WTC11 (cell line): ENCODE data around the gene SPRR3. TPM values are rescaled to one million over a fixed set of nuclear protein-coding genes. Genes with fewer than 3 reads are reported as not detected.

Experiments used
- ATAC-seq: fragments of 200-7000 bp; cut with Tn5 transposase; 2 replicates; pipeline ENCODE4 v1.10.0; 2021; ENCODE audit warnings: mild to moderate bottlenecking, moderate library complexity
- CTCF ChIA-PET: fragments of 300-600 bp; sonication (Branson Sonifier 250); formaldehyde crosslinking; loops from one replicate; lab custom pipeline; 2021; ENCODE audit warnings: antibody characterized with exemption; lab: Charles Lee
- POLR2A ChIA-PET: fragments of 350-600 bp; sonication (Branson Sonifier 250); formaldehyde crosslinking; loops from one replicate; lab custom pipeline; 2021; ENCODE audit warnings: antibody characterized with exemption; lab: Charles Lee
- DNase-seq: peaks from one replicate; pipeline ENCODE4 v3.0.0; 2021; ENCODE audit warnings: low spot score
- H3K27ac Mint-ChIP-seq: 2 replicates; pipeline ENCODE4 v1.8.0; 2021; ENCODE audit warnings: mixed read lengths
- H3K27me3 Mint-ChIP-seq: 2 replicates; pipeline ENCODE4 v1.8.0; 2021; ENCODE audit warnings: low read depth, mild to moderate bottlenecking, moderate library complexity, mixed read lengths
- H3K36me3 Mint-ChIP-seq: 2 replicates; pipeline ENCODE4 v1.8.0; 2021; ENCODE audit warnings: mixed read lengths
- H3K4me1 Mint-ChIP-seq: 2 replicates; pipeline ENCODE4 v1.8.0; 2022; ENCODE audit warnings: mixed read lengths
- H3K4me3 Mint-ChIP-seq: 2 replicates; pipeline ENCODE4 v1.8.0; 2021; ENCODE audit warnings: mild to moderate bottlenecking, moderate library complexity, mixed read lengths
- H3K9me3 Mint-ChIP-seq: 2 replicates; pipeline ENCODE4 v1.8.0; 2021; ENCODE audit warnings: mixed read lengths
- ESRRA ChIP-seq: sonication (generic); formaldehyde crosslinking; IDR thresholded peaks from 2 replicates; pipeline ENCODE4 v1.8.1; 2022; ENCODE audit warnings: mild to moderate bottlenecking, missing genetic modification reagents, borderline replicate concordance
- FOXP1 ChIP-seq: sonication (generic); formaldehyde crosslinking; IDR thresholded peaks from 2 replicates; pipeline ENCODE4 v1.8.0; 2022; ENCODE audit warnings: missing genetic modification reagents, mild to moderate bottlenecking, moderate library complexity, borderline replicate concordance
- HMGA2 ChIP-seq: fragments of 250-450 bp; sonication (Bioruptor Pico); IDR thresholded peaks from 2 replicates; pipeline ENCODE4 v1.4.0; 2021; ENCODE audit warnings: mild to moderate bottlenecking, moderate library complexity
- IRF2 ChIP-seq: sonication (generic); formaldehyde crosslinking; IDR thresholded peaks from 2 replicates; pipeline ENCODE4 v1.8.0; 2022; ENCODE audit warnings: low read depth, missing genetic modification reagents, borderline replicate concordance
- NR2C2 ChIP-seq: sonication (generic); formaldehyde crosslinking; IDR thresholded peaks from 2 replicates; pipeline ENCODE4 v1.8.0; 2022; ENCODE audit warnings: mild to moderate bottlenecking, missing genetic modification reagents
- NR3C1 ChIP-seq: sonication (generic); formaldehyde crosslinking; conservative IDR thresholded peaks from 2 replicates; pipeline ENCODE4 v1.8.1; 2023; ENCODE audit warnings: low read depth, mild to moderate bottlenecking, missing genetic modification reagents
- TEAD4 ChIP-seq: sonication (generic); formaldehyde crosslinking; IDR thresholded peaks from 2 replicates; pipeline ENCODE4 v1.8.0; 2022; ENCODE audit warnings: mild to moderate bottlenecking, missing genetic modification reagents
- TP53 ChIP-seq: sonication (generic); formaldehyde crosslinking; IDR thresholded peaks from 2 replicates; pipeline ENCODE4 v1.8.1; 2023; ENCODE audit warnings: mild to moderate bottlenecking, missing genetic modification reagents
- ZNF138 ChIP-seq: sonication (generic); formaldehyde crosslinking; conservative IDR thresholded peaks from 2 replicates; pipeline ENCODE4 v1.8.1; 2022; ENCODE audit warnings: mild to moderate bottlenecking, moderate library complexity, missing genetic modification reagents
- ZNF396 ChIP-seq: fragments of 250-450 bp; sonication (Bioruptor Pico); IDR thresholded peaks from 2 replicates; pipeline ENCODE4 v1.8.0; 2021; ENCODE audit warnings: mild to moderate bottlenecking, moderate library complexity, borderline replicate concordance
- ZNF671 ChIP-seq: fragments of 250-450 bp; sonication (Bioruptor Pico); IDR thresholded peaks from 2 replicates; pipeline ENCODE4 v1.8.0; 2021; ENCODE audit warnings: mild to moderate bottlenecking
- total RNA-seq: library from RNA; stranded (reverse); gene quantifications from 3 replicates; pipeline ENCODE4 v1.2.3, GENCODE V29; 2021
- TF ChIP-seq, protein P1 (sequence below): sonication (generic); formaldehyde crosslinking; IDR thresholded peaks from 2 replicates; pipeline ENCODE4 v1.8.0; 2022; ENCODE audit warnings: mild to moderate bottlenecking, missing genetic modification reagents
- TF ChIP-seq, protein P2 (sequence below): sonication (generic); formaldehyde crosslinking; IDR thresholded peaks from 2 replicates; pipeline ENCODE4 v1.8.0; 2022; ENCODE audit warnings: mild to moderate bottlenecking, missing genetic modification reagents
- TF ChIP-seq, protein P3 (sequence below): fragments of 200-600 bp; IDR thresholded peaks from 2 replicates; pipeline ENCODE4 v1.8.0; 2022; ENCODE audit warnings: antibody characterized with exemption
- TF ChIP-seq, protein P4 (sequence below): sonication (generic); formaldehyde crosslinking; IDR thresholded peaks from 2 replicates; pipeline ENCODE4 v1.8.0; 2023; ENCODE audit warnings: missing genetic modification reagents, mild to moderate bottlenecking, borderline replicate concordance
- TF ChIP-seq, protein P5 (sequence below): fragments of 250-450 bp; sonication (Bioruptor Pico); IDR thresholded peaks from 2 replicates; pipeline ENCODE4 v1.9.0; 2021; ENCODE audit warnings: mild to moderate bottlenecking
- TF ChIP-seq, protein P6 (sequence below): sonication (generic); formaldehyde crosslinking; IDR thresholded peaks from 2 replicates; pipeline ENCODE4 v1.8.0; 2022; ENCODE audit warnings: mild to moderate bottlenecking, missing genetic modification reagents
- TF ChIP-seq, protein P7 (sequence below): sonication (generic); formaldehyde crosslinking; IDR thresholded peaks from 2 replicates; pipeline ENCODE4 v1.8.0; 2022; ENCODE audit warnings: mild to moderate bottlenecking, missing genetic modification reagents
- TF ChIP-seq, protein P8 (sequence below): sonication (generic); formaldehyde crosslinking; conservative IDR thresholded peaks from 2 replicates; pipeline ENCODE4 v1.8.1; 2022; ENCODE audit warnings: mild to moderate bottlenecking, missing genetic modification reagents
- TF ChIP-seq, protein P9 (sequence below): sonication (generic); formaldehyde crosslinking; IDR thresholded peaks from 2 replicates; pipeline ENCODE4 v1.8.1; 2023; ENCODE audit warnings: mild to moderate bottlenecking, missing genetic modification reagents
- TF ChIP-seq, protein P10 (sequence below): sonication (generic); formaldehyde crosslinking; IDR thresholded peaks from 2 replicates; pipeline ENCODE4 v1.8.1; 2023; ENCODE audit warnings: mild to moderate bottlenecking, missing genetic modification reagents, moderate library complexity

SPRR3 gene
- total RNA-seq, 1 experiment from 2014 or later, result not detected

DNA sequence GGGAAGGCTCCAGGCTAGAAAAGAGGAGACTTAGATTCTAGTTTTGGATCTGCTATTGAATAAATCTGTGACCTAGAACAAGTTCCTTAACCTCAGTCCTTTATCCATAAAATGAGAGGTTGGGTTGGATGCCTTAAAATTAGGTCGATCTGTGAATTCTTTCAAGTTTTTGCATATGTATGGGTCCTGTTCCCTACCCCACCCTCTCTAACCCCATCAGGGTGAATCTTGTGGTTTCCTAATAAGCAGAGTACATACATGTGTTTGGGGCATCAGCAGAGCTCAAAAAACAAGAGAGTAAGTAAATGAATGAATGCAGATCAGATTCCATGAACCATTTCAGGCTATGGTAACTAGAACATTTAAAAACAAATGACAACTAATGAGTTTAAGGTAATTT, 24.9 kb upstream of the SPRR3 start (continued):
- TF ChIP-seq, protein P1, sequence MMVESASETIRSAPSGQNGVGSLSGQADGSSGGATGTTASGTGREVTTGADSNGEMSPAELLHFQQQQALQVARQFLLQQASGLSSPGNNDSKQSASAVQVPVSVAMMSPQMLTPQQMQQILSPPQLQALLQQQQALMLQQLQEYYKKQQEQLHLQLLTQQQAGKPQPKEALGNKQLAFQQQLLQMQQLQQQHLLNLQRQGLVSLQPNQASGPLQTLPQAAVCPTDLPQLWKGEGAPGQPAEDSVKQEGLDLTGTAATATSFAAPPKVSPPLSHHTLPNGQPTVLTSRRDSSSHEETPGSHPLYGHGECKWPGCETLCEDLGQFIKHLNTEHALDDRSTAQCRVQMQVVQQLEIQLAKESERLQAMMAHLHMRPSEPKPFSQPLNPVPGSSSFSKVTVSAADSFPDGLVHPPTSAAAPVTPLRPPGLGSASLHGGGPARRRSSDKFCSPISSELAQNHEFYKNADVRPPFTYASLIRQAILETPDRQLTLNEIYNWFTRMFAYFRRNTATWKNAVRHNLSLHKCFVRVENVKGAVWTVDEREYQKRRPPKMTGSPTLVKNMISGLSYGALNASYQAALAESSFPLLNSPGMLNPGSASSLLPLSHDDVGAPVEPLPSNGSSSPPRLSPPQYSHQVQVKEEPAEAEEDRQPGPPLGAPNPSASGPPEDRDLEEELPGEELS, result no peak
- no peak for TF ChIP-seq ESRRA (CRISPR knock-in tag)
- TF ChIP-seq, protein P2, sequence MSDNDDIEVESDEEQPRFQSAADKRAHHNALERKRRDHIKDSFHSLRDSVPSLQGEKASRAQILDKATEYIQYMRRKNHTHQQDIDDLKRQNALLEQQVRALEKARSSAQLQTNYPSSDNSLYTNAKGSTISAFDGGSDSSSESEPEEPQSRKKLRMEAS (CRISPR knock-in tag), result no peak
- TF ChIP-seq, protein P3, sequence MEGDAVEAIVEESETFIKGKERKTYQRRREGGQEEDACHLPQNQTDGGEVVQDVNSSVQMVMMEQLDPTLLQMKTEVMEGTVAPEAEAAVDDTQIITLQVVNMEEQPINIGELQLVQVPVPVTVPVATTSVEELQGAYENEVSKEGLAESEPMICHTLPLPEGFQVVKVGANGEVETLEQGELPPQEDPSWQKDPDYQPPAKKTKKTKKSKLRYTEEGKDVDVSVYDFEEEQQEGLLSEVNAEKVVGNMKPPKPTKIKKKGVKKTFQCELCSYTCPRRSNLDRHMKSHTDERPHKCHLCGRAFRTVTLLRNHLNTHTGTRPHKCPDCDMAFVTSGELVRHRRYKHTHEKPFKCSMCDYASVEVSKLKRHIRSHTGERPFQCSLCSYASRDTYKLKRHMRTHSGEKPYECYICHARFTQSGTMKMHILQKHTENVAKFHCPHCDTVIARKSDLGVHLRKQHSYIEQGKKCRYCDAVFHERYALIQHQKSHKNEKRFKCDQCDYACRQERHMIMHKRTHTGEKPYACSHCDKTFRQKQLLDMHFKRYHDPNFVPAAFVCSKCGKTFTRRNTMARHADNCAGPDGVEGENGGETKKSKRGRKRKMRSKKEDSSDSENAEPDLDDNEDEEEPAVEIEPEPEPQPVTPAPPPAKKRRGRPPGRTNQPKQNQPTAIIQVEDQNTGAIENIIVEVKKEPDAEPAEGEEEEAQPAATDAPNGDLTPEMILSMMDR, result no peak
- TF ChIP-seq, protein P4, sequence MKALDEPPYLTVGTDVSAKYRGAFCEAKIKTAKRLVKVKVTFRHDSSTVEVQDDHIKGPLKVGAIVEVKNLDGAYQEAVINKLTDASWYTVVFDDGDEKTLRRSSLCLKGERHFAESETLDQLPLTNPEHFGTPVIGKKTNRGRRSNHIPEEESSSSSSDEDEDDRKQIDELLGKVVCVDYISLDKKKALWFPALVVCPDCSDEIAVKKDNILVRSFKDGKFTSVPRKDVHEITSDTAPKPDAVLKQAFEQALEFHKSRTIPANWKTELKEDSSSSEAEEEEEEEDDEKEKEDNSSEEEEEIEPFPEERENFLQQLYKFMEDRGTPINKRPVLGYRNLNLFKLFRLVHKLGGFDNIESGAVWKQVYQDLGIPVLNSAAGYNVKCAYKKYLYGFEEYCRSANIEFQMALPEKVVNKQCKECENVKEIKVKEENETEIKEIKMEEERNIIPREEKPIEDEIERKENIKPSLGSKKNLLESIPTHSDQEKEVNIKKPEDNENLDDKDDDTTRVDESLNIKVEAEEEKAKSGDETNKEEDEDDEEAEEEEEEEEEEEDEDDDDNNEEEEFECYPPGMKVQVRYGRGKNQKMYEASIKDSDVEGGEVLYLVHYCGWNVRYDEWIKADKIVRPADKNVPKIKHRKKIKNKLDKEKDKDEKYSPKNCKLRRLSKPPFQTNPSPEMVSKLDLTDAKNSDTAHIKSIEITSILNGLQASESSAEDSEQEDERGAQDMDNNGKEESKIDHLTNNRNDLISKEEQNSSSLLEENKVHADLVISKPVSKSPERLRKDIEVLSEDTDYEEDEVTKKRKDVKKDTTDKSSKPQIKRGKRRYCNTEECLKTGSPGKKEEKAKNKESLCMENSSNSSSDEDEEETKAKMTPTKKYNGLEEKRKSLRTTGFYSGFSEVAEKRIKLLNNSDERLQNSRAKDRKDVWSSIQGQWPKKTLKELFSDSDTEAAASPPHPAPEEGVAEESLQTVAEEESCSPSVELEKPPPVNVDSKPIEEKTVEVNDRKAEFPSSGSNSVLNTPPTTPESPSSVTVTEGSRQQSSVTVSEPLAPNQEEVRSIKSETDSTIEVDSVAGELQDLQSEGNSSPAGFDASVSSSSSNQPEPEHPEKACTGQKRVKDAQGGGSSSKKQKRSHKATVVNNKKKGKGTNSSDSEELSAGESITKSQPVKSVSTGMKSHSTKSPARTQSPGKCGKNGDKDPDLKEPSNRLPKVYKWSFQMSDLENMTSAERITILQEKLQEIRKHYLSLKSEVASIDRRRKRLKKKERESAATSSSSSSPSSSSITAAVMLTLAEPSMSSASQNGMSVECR (CRISPR knock-in tag), result no peak
- TF ChIP-seq, protein P5, sequence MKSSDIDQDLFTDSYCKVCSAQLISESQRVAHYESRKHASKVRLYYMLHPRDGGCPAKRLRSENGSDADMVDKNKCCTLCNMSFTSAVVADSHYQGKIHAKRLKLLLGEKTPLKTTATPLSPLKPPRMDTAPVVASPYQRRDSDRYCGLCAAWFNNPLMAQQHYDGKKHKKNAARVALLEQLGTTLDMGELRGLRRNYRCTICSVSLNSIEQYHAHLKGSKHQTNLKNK (CRISPR knock-in tag), result no peak
- TF ChIP-seq, protein P6, sequence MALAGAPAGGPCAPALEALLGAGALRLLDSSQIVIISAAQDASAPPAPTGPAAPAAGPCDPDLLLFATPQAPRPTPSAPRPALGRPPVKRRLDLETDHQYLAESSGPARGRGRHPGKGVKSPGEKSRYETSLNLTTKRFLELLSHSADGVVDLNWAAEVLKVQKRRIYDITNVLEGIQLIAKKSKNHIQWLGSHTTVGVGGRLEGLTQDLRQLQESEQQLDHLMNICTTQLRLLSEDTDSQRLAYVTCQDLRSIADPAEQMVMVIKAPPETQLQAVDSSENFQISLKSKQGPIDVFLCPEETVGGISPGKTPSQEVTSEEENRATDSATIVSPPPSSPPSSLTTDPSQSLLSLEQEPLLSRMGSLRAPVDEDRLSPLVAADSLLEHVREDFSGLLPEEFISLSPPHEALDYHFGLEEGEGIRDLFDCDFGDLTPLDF (CRISPR knock-in tag), result no peak

DNA sequence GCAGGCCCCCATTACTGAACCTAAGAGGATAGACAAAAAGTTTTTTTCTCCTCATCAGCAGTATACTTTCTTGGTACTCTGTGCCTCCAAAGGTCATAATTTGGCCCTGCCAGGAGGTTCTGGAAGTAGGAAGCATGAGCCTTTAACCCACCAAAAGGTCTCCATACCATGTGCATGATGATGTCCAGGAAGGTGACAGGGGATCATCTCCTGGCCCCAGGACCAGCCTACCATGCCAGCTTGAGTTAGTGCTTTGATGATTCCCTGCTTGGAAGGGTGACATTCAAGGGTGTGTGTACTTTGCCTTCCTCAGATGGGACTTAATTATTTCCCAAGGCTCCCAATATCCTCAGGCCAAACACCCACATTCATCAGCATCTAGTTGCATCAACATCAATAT, 23.9 kb upstream of the SPRR3 start:
- POLR2A ChIA-PET, result no interaction called here
- Mint-ChIP-seq H3K4me3 (no peak overlapping the region), H3K27ac (no peak overlapping the region), H3K9me3 (no peaks in the 10 kb centered on the region), H3K36me3 (no peaks in the 10 kb centered on the region), H3K4me1 (peaks cover 3% of the 10 kb centered on the region; the same call in 1 of the 2 replicates), H3K27me3 (peaks cover 22% of the 10 kb centered on the region)
- ATAC-seq (no peak), DNase-seq (no peak)
- CTCF ChIA-PET, result no interaction called here
- no peak for TF ChIP-seq ZNF396
- TF ChIP-seq FOXP1 (CRISPR knock-in tag), result no peak
- TF ChIP-seq NR2C2 (CRISPR knock-in tag), result no peak
- no peak for TF ChIP-seq TP53 (CRISPR knock-in tag)
- TF ChIP-seq IRF2 (CRISPR knock-in tag), result no peak
- TF ChIP-seq, protein P7, sequence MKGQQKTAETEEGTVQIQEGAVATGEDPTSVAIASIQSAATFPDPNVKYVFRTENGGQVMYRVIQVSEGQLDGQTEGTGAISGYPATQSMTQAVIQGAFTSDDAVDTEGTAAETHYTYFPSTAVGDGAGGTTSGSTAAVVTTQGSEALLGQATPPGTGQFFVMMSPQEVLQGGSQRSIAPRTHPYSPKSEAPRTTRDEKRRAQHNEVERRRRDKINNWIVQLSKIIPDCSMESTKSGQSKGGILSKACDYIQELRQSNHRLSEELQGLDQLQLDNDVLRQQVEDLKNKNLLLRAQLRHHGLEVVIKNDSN (CRISPR knock-in tag), result no peak
- no peak for TF ChIP-seq TEAD4
- no peak for TF ChIP-seq ZNF138 (CRISPR knock-in tag)
- TF ChIP-seq, protein P8, sequence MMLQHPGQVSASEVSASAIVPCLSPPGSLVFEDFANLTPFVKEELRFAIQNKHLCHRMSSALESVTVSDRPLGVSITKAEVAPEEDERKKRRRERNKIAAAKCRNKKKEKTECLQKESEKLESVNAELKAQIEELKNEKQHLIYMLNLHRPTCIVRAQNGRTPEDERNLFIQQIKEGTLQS, result no peak
- no peak for TF ChIP-seq HMGA2 (CRISPR knock-in tag)
- TF ChIP-seq, protein P9, sequence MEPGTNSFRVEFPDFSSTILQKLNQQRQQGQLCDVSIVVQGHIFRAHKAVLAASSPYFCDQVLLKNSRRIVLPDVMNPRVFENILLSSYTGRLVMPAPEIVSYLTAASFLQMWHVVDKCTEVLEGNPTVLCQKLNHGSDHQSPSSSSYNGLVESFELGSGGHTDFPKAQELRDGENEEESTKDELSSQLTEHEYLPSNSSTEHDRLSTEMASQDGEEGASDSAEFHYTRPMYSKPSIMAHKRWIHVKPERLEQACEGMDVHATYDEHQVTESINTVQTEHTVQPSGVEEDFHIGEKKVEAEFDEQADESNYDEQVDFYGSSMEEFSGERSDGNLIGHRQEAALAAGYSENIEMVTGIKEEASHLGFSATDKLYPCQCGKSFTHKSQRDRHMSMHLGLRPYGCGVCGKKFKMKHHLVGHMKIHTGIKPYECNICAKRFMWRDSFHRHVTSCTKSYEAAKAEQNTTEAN (CRISPR knock-in tag), result no peak
- TF ChIP-seq ZNF671 (CRISPR knock-in tag), result no peak
- no peak for TF ChIP-seq NR3C1 (CRISPR knock-in tag)
- TF ChIP-seq, protein P3, result no peak
- TF ChIP-seq, protein P10, sequence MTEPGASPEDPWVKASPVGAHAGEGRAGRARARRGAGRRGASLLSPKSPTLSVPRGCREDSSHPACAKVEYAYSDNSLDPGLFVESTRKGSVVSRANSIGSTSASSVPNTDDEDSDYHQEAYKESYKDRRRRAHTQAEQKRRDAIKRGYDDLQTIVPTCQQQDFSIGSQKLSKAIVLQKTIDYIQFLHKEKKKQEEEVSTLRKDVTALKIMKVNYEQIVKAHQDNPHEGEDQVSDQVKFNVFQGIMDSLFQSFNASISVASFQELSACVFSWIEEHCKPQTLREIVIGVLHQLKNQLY, result no peak
